RKO (cell line): ENCODE measurements around the gene ATG7.
"Not testable (repeated sequence)": the region's sequence is repeated elsewhere in the genome, so short reads cannot be mapped to it uniquely, and the experiment has no call there.

Experiments used
- DNase-seq: peaks from one replicate; pipeline ENCODE4 v3.0.0-alpha.2; 2016; ENCODE audit warnings: low spot score

ATG7 gene

DNA sequence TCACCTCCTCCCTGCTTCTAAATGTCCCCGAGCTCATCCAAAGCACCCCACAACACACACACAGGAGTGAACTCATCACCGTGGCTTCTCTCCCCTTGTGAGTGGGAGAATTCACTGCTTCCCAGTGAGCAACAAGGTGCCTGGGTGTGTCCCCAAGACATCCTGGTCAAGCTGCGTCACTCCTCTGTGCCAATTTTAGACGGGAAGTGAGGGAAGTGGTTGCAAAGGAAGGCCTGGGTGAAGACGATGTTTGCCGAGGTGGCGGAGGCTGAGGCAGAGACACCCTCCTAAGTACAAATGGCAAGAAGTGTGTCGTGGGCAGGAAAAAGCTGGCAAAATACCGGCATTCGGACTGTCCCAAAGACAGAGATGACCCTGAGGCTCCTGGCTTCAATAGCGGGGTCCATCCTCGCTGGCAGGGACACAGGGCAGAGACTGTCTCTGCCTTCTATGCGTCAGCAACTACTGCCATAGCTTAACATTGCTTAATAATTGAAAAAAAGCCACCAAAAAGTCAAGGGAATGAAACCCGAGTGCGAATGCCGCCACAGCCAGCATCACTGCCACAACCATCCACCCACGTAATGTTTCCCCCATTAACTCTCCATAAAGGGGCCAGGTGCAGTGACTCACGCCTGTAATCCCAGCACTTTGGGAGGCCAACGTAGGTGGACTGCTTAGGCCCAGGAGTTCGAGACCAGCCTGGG, 298.7 kb downstream of the ATG7 start:
- no peak for DNase-seq

GRCh38 chr3:11572660-11573059, 300.5 kb downstream of the ATG7 start:
- DNase-seq = not testable (repeated sequence)

GRCh38 chr3:11574981-11575669, 302.9 kb downstream of the ATG7 start:
- no peak for DNase-seq

DNA sequence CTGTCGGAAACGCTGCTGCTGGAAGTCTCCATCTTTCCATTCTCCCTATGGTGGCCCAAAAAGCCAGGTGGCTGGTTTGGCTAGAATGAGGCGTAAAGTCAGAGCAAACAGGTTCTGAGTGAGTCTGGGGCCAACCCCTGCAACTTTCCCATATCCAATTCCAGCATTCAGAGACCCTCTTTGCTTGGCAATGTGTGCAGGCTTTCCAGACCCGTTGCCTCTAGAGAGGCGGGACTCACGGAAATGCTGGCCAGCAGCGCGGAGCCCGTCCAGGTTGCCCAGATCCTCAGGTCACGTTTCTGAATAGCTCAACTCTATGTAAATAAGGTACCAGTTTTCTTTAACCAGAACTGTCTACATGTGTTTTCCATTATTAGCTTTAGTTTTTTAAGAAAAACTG, 303.5 kb downstream of the ATG7 start:
- no peak for DNase-seq

- no peak for DNase-seq
Observed at GRCh38 chr3:11576453-11576852, 304.3 kb downstream of the ATG7 start.

GRCh38 chr3:11578169-11578568, 306.0 kb downstream of the ATG7 start:
- no peak for DNase-seq

GRCh38 chr3:11580645-11581044, 308.4 kb downstream of the ATG7 start:
- DNase-seq = no peak

DNA sequence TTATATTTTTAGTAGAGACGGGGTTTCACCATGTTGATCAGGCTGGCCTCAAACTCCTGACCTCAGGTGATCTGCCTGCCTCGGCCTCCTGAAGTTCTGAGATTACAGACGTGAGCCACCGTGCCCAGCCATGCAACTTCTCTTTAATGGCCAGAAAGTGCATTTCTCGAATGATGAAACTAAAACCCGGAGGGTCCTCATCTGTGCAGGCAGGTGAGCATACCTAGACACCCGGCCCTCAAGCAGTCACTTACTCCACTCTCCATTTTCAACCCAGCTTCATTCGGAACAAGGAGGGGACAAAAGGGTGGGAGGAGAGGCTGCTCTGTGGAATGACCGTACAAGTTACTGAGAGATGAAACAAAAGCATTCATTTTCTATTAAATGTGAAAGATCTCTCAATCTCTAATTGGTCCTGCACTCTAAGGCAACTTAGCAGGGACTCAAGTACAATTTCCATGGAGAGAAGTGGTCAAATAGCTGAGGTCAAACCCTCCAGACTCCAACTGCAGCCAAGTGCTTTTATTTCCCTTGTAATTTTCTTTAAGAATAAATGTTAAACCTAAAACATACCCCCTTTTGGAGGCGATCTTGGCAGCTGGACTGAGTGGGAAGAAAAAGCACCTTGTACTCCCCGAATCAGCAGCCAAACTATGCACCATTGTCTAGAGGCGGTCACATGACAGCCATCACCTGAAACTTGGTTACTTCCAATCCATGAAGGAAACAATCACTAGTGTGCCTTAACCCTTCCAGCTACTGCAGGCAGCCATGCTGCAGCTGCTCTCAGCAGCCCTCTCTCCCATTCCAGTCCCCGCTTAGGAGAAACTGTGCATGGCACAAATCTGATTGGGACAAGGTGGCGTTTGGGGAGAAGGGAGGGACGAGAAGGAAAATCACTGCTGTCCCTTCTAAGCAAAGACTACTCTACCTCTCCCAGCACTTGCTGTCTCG, 309.3 kb downstream of the ATG7 start:
- no peak for DNase-seq

DNA sequence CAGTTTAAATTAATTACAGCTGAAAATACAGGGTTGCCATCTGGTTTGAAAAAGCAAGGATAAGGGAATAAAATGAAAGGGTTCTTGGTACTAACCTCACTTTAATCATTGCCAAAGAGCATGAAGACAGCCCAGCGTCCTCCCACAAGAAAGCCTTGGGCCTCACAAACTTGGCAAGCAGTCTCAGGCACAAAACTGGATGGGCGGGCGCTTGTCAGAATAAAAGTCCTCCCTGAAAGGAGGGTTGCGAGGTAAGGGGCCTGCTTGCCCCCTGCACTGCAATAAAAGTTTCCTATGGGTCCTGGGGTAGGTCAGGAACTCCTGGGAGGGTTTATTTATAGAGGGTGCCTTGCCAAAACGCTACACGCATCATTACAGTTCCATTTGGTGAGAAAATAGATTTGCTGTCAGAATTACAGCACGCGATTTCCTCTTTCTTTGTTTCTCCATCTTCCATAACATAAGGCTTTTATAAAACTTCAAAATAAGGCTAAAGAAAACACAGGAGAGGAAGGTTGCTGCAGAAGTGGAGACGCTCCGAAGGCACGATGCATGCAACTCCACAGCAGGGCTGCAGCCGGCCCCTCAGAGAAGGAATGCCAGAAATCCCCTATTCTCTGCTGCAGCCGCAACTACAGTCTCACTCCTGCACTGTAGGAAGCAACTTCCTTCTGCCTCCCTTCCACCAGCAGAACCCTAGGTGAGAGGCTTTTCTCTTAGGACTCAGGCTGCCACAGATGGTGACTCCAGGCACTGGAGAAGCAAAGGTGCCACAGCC, 310.2 kb downstream of the ATG7 start:
- no peak for DNase-seq

- no peak for DNase-seq
Observed at GRCh38 chr3:11583235-11583634, 311.0 kb downstream of the ATG7 start.

- DNase-seq = no peak
Observed at GRCh38 chr3:11583638-11584046, 311.4 kb downstream of the ATG7 start.

- DNase-seq = no peak
Observed at GRCh38 chr3:11584570-11584969, 312.4 kb downstream of the ATG7 start.

DNA sequence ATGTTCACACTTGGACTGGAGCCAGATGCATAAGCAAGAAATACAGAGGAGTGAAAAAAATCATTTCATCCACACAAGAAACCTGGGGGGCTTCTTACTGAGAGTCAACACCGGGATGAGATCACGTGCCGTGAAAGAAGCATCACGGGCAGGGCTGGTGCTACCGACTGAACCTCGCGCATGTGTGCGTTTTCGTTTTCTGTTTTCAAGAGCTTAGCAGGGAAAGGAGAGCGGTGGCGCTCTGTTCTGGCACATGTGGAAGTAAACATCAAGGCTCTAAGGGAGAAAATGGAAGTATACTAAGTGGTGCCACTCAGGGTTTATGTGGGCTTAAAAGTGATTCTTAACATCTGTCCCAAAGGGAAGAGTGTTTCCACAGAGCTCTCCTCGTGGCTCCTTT, 315.6 kb downstream of the ATG7 start:
- DNase-seq = no peak

GRCh38 chr3:11588338-11588737, 316.1 kb downstream of the ATG7 start:
- no peak for DNase-seq

DNA sequence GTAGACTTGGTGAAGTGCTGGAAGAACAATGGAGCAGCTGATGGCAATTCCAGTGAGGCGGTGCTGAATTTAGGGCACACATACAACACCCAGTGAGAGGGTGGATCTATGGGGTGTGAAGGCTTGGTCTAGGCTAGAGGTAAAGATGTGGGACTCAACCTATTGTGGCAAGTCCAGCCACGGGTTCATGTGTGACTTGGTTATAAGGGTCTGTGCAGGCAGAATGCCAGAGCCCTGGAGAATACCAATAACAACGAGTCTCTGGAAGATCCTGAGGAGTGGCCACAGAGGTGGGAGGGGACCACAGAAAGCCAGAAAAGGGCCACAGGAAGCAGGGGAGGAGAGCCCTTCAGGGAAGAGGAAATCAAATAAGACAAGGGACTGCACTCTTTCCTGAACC, 316.6 kb downstream of the ATG7 start:
- no peak for DNase-seq

GRCh38 chr3:11589706-11590105, 317.5 kb downstream of the ATG7 start:
- no peak for DNase-seq

DNA sequence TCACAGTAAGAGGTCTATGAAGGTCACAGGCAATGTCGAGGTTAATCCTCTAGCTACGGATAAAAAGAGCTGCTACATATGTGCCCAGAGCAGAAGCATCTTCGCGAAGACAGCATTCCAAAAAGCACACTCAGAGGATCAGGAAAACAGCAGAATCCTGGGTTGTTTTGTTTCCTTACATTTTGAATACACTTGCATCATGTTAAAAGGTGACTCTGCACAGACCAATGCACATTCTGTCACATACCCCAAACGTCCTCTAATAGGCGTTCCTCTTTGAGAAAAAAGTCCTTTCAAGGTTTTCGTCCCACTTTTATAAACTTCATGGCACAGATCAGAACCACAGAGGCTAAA, 318.8 kb downstream of the ATG7 start:
- no peak for DNase-seq

GRCh38 chr3:11591391-11592282, 319.4 kb downstream of the ATG7 start:
- DNase-seq = no peak

DNA sequence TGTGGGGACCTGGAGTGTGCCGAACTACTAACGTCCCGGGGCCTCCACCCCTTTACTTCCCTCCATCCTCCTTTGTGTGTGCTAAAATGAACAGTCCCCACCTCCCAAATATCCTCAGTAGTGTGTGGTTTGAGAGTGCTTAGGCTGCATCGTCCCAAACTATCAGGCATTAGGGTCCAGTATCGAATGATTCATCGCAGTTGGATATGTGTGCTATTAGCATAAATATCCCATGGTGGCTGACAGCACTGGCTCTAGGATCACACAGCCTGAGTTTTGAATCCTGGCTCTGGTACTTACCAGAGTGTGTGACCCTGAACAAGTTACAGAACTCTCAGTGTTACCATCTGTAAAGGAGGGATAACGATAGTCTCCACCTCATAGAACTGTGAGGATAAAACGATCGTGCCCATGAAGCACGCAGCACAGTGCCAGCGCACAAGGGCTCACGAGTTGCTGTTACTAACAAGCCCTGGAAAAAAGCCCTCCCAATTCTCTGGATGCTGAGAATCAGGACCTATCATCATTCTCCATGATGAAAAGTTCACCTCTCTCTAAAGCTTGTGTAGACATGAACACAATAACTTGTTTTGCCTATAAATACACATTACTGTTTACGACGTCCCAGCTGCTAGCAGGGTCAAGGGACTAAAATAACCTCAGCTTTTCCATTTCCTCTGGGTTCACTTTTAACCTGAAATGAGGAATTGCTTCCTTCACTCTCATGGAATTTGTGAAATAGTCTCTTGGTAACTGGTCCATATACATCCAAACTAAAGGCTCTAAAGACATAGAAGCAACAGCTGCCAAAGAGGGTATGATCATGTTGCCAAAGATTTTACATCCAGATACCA, 320.5 kb downstream of the ATG7 start:
- no peak for DNase-seq
